GM18907 (cell line): Measurements from ENCODE around the gene TEN1.
"Not testable (repeated sequence)": the region's sequence is repeated elsewhere in the genome, so short reads cannot be mapped to it uniquely, and the experiment has no call there.

Source experiments
- ATAC-seq: cut with Tn5 transposase; IDR thresholded peaks from one replicate; pipeline ENCODE4 v1.9.1; 2021; ENCODE audit warnings: mild to moderate bottlenecking, moderate library complexity; ENCODE audit not compliant: unreplicated experiment

Gene TEN1, protein sequence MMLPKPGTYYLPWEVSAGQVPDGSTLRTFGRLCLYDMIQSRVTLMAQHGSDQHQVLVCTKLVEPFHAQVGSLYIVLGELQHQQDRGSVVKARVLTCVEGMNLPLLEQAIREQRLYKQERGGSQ

DNA sequence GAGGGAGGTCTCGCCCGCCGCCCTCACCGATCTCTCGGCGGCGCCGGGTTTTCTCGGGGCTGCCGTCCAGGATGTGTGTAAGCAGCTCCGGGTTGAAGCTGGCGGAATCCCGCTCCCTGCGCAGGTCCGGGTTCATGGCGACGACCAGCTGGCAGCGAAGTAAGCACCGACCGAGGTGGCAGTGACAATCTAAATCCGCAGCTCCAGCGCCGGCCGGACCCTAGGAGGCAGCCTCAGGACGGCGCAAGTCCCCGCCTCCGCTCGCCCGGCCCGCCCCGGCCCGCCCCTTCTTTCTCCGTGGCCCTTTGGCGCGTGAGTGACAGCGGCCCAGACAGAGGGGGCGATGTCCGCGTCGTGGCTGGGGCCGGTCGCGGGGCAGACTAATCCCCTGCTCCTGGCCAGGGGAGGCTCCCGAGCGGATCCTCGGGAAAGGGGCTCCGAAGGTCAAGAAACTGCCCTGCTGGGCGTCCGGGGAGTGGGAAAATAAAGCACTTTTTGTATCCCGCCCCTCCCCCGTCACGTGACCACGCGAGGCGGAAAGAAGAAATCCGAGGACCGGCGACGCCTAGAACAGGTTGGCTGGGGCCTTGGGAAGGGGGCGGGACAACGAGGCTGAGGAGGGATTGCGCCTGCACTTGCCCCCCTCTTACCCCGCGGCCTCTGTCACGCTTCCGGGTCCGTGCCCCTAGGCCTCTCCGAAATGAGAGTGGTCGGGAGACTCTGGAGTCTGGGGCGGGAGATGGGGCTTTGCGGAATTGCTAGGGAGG lies at the start of gene TEN1, which contains the start of gene ACOX1:
TSS of gene TEN1 (plus strand) at position 303 of the 767 bp plus-strand sequence. CDS start 6,953 bp downstream, outside the sequence.
TSS of gene ACOX1 (minus strand) at position 229 of the 767 bp plus-strand sequence. CDS start at position 136, 93 bp downstream.
- peak; percentile 89 for ATAC-seq

GRCh38 chr17:75931062-75931461 lies 48.0 kb upstream of the TEN1 start:
- ATAC-seq = no peak

DNA sequence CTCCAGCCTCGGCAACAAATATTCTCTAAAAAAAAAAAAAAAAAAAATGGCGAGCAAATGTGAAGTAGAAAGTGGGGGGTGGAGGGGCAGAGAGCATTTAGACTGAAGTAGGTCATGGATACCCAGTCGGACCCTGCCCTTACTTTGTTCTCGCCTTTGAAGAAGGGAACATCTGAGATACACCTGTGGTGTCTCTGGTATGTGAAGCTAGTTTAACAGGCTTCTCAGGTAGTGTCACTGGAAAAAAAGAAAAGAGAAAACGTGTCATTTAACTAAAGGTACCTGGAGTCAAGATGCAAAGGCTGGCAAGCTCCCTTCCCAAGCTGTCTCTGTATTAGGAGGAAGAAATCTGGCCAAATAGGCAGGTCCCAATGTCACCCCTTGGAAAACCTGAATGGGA lies 46.2 kb upstream of the TEN1 start:
- ATAC-seq = no peak

GRCh38 chr17:75933808-75934207 lies 45.2 kb upstream of the TEN1 start:
- no peak for ATAC-seq

DNA sequence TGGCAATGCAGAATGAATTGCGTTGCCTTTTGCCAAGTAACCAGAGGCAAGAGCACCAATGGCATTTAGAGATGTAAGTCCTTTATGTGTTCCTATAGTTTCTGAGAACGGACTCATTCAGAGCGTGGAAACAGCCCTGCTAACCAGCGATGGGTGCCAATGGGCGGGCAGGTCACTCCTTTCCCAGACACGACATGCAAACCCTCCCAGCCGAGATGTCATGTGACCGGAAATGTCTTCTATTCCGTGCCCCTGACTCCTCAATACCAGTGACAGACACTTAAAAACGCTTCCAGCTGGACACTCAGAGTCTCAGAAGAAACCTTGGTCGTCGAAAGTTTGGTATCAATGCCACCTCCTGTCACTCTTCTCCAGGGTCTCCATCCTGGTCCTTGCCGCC lies 41.4 kb upstream of the TEN1 start:
- ATAC-seq = no peak

DNA sequence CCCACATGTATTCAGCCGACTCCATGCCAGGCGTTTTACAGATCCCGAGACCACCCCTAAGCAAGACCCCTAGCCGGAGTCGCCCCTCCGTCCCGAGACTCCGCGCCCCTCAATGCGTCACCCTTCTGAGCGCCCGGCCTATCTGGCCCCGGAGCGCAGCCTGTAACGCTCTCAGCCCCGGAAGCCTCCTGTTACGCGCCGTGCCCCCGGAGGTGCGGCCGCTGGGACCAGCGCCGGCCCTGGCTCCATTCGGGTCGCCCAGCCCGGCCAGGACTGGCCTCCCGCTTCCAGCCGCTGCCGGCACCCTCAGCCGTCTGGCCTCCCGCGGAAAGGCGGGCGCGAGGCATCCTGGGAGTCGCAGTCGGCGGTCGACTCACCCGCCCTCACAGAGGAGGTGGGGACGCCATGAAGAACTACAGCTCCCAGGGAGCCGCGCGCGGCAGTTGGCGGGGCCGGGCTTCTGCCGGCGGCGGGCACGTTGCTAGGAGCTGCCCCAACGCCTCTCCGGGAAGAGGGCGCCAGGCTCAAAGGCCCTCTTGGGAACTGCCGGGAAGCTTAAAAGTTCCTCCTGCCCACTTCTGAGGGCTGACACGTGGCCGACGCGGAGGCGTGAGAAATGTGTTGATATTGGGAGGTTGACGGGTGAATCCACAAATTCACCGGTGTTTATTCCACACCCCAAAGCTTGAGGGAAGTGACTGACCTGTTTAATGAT lies 38.2 kb upstream of the TEN1 start, which contains the start of gene FBF1:
TSS of gene FBF1 (minus strand) at position 316 of the 715 bp plus-strand sequence. CDS start 2,893 bp downstream, outside the sequence.
- peak; percentile 91 for ATAC-seq

DNA sequence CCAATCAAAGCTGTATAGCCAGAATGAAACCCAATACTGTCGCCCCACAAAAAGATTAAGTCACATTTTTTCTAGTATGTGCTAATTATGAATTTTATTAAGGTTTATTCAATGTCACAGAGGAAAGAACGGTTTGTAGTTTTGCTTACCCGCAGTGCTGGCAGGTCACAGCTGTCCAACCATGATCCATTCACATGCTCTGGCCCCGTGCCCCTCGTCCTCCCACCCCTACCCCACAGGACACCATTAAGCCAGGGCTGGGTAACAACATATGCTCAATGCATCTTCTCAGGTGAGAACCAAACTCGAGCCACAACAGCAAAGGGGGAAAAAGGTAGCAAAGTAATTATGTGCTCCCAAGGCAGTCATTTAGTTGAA lies 37.6 kb upstream of the TEN1 start:
- no peak for ATAC-seq

DNA sequence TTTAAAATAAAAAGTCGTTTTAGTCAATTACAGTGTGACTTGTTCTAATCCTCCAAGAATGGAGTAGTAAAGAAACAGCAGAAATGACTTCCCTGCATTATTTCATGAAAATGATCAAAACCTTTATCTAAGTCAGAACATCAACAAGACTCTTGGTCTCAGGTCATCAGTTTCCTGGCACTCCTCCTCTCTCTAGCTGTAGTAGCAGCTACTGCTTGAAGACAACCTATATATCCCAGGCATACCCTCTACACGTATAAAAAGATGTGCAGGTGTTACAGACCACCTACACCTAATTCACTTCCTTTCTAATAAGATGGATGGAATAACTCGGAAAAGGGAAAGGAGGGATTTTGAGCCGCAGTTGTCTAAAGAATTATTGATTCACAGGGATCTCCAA lies 36.6 kb upstream of the TEN1 start:
- no peak for ATAC-seq

DNA sequence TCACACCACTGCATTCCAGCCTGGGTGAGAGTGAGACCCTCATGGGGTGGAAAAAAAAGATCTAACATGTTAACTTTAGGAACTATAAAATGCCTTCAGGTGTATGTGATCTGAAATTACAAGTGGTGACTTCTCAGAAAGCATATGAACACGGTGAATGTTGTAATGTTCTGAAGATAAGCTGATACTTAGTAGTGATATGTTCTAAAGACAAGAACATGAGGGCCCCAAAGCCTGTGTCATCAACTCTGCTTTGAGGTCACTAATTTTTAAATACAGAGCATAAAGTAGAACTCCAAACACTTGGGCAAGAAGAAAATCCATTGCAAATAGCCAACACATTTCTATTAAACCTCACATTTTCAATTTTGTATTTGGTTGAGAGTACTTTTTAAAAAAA lies 35.5 kb upstream of the TEN1 start:
- ATAC-seq = no peak

DNA sequence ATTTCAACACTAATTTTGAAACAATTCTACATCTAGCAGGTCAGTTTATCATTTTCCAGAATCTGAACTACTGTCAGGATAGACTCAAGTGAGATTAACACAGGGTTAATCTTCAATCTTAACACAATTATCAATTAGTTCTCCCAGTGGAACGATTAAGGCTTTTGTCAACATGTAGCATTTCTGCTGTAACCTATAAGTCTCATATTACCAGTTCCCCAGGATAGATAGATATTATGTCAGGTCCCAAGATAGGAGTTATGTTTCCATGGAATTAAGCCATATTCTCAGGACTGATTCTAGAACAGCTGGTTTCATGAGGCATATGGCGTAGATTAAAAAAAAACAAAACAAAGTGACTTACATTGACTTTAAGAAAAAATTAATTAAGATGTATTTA lies 33.8 kb upstream of the TEN1 start:
- ATAC-seq = no peak

GRCh38 chr17:75950421-75950820 lies 28.6 kb upstream of the TEN1 start:
- no peak for ATAC-seq

- no peak for ATAC-seq
Measured at GRCh38 chr17:75950855-75951554, 28.0 kb upstream of the TEN1 start.

GRCh38 chr17:75959051-75959838 lies 19.8 kb upstream of the TEN1 start:
- no peak for ATAC-seq

- no peak for ATAC-seq
Measured at GRCh38 chr17:75959839-75960511, 19.1 kb upstream of the TEN1 start.

DNA sequence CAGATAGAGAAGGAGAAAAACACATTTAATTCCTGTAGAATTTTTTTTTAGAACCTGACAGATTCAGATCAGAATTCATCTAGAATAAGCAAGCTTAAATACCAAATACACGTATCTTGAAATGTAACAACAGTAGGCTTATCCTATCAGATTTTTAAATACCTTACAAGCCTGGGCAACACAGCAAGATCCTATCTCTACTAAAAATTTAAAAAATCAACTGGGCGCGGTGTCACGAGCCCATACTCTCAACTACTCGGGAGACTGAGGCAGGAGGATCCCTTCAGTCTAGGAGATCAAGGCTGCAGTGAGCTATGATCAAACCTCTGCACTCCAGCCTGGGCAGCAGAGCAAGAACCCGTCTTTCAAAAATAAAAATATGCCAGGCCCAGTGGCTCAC lies 13.6 kb upstream of the TEN1 start:
- ATAC-seq = no peak

- not testable (repeated sequence) for ATAC-seq
Measured at GRCh38 chr17:75969044-75969443, 10.0 kb upstream of the TEN1 start.

DNA sequence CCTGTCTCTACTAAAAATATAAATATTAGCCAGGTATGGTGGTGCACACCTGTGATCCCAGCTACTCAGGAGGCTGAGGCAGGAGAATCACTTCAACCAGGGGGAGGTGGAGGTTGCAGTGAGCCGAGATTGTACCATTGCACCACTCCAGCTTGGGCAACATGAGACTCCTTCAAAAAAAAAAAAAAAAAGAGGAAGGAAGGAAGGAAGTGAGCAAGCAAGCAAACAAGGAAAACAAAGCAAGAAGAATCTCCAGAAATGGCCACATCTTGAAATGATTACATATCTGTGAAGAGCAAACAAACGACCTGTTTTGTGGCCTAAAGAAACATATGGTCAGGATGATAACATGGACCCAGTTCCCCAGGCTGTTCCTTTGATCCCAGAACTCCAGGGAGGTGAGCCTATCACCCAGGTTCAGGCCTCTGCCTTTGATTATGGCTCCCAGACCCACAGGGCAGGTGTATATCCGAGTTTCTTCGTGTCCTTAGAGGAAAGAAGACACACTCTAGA lies 9.0 kb upstream of the TEN1 start:
- no peak for ATAC-seq

- ATAC-seq = no peak
Measured at GRCh38 chr17:75970626-75971025, 8.4 kb upstream of the TEN1 start.

DNA sequence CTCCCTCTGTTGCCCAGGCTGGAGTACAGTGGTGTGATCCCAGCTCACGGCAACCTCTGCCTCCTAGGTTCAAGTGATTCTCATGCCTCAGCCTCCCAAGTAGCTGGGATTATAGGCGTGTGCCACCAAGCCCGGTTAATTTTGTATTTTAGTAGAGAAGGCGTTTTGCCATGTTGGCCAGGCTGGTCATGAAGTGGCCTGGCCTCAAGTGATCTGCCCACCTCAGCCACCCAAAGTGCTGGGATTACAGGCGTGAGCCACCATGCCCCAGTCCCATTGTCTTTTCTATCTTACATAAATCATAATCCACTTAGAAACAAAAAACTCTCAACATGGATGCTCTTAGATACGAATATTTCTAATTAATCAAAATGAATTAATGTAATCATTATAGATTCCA lies 3.9 kb upstream of the TEN1 start:
- not testable (repeated sequence) for ATAC-seq

GRCh38 chr17:75975757-75976174 lies 3.3 kb upstream of the TEN1 start:
- no peak for ATAC-seq
